GM10847 (cell line): Measurements from ENCODE around the gene CHD5.

ENCODE experiments used
- POLR2A ChIP-seq: IDR thresholded peaks from 2 replicates; pipeline ENCODE4 v1.6.1; 2011; ENCODE audit not compliant: insufficient read length; ENCODE audit errors: extremely low read depth

Gene CHD5

GRCh38 chr1:6053206-6053546 is 126.9 kb downstream of the CHD5 start:
- no peak for TF ChIP-seq POLR2A

DNA sequence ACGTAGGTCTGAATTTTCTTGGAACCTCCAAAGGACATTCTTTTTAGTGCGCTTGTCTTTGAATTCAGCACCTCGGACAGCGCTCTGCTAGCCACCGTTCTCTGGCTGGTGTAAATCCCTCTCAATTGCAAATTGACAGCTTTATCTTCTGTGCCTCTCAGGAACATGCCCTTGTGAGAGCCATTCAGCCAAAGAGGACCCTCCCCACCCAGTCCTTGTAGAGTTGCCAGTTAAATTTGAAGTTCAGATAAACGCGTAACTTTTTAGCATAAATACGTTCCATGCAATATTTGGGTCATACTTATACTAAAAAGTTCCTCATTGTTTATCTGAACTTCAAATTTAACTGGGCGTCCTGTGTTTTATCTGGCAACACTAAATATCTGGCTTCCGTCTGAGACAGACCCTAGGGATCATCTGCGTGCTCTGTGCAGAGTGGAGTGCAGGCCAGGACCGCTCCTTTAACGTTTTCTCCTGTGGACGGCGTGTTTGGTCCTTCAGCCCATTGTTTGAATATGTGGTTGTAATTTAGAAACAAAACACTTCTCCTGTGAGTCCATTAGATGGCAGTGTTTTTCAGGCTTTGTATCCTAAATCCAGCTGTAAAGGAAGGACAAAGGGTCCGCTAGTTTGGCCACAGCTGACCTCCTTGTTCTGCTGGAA is 127.4 kb downstream of the CHD5 start:
- TF ChIP-seq POLR2A, result no peak
